ENCODE results near the gene PSD4.

GRCh38 chr2:113207021-113207420 is 33.2 kb downstream of the PSD4 start:
- TF ChIP-seq CTCF (IDR thresholded peaks at IDR 0.05; ENCODE audit: insufficient read depth, low read length, poor library complexity, severe bottlenecking) (no peak), EZH2phosphoT487 (conservative IDR thresholded peaks at IDR 0.05; ENCODE audit: low read length) (no peak)
